Astrocyte (in vitro differentiated cells and primary cell): Measurements from ENCODE around the gene C22orf31. TPM values are rescaled to one million over a fixed set of nuclear protein-coding genes. Genes with fewer than 3 reads are reported as not detected.

ENCODE experiments used
- DNase-seq: peaks from one replicate; pipeline ENCODE4 v3.0.0-alpha.2; 2010; ENCODE audit warnings: low read depth
- FAIRE-seq: peaks from 2 replicates; lab custom pipeline; 2011; peaks lifted over from hg19 to GRCh38; lab: Jason Lieb, UNC
- H2AFZ ChIP-seq: 2 replicates; pipeline ENCODE4 v1.6.0; 2012; ENCODE audit warnings: low read depth, low read length, inconsistent platforms
- H3K27ac ChIP-seq: 2 replicates; pipeline ENCODE4 v1.5.1; 2011; ENCODE audit warnings: low read depth, low read length, inconsistent platforms
- H3K27me3 ChIP-seq: 2 replicates; pipeline ENCODE4 v1.6.0; 2011; ENCODE audit warnings: low read length, inconsistent platforms; ENCODE audit not compliant: insufficient read depth
- H3K36me3 ChIP-seq: 2 replicates; pipeline ENCODE4 v1.5.1; 2011; ENCODE audit warnings: low read length, inconsistent platforms; ENCODE audit not compliant: insufficient read depth
- H3K4me1 ChIP-seq: 2 replicates; pipeline ENCODE4 v1.5.1; 2011; ENCODE audit warnings: low read length, inconsistent platforms; ENCODE audit not compliant: insufficient read depth
- H3K4me2 ChIP-seq: 2 replicates; pipeline ENCODE4 v1.6.0; 2012; ENCODE audit warnings: low read length, inconsistent platforms
- H3K4me3 ChIP-seq: 2 replicates; pipeline ENCODE4 v1.5.1; 2011; ENCODE audit warnings: low read depth, mild to moderate bottlenecking, low read length, inconsistent platforms; ENCODE audit not compliant: insufficient read depth
- H3K79me2 ChIP-seq: 2 replicates; pipeline ENCODE4 v1.6.0; 2012; ENCODE audit warnings: mild to moderate bottlenecking, low read length, inconsistent platforms; ENCODE audit not compliant: insufficient read depth
- H3K9ac ChIP-seq: 2 replicates; pipeline ENCODE4 v1.6.0; 2012; ENCODE audit warnings: mild to moderate bottlenecking, low read length, inconsistent platforms
- H3K9me3 ChIP-seq: 2 replicates; pipeline ENCODE4 v1.5.1; 2012; ENCODE audit warnings: low read depth, mild to moderate bottlenecking, low read length, inconsistent platforms; ENCODE audit not compliant: insufficient read depth
- H4K20me1 ChIP-seq: 2 replicates; pipeline ENCODE4 v1.6.0; 2012; ENCODE audit warnings: low read length, inconsistent platforms; ENCODE audit not compliant: insufficient read depth
- H3K27ac Mint-ChIP-seq: one replicate; pipeline ENCODE4 v1.8.0; 2021; ENCODE audit warnings: mild to moderate bottlenecking, mixed read lengths; ENCODE audit not compliant: unreplicated experiment
- H3K27me3 Mint-ChIP-seq: one replicate; pipeline ENCODE4 v1.8.0; 2021; ENCODE audit warnings: low read depth, mixed read lengths; ENCODE audit not compliant: unreplicated experiment
- H3K36me3 Mint-ChIP-seq: one replicate; pipeline ENCODE4 v1.8.0; 2021; ENCODE audit warnings: low read depth, mixed read lengths; ENCODE audit not compliant: unreplicated experiment
- H3K4me1 Mint-ChIP-seq: one replicate; pipeline ENCODE4 v1.8.0; 2021; ENCODE audit warnings: low read depth, mixed read lengths; ENCODE audit not compliant: unreplicated experiment
- H3K4me3 Mint-ChIP-seq: one replicate; pipeline ENCODE4 v1.8.0; 2021; ENCODE audit warnings: mild to moderate bottlenecking, moderate library complexity, mixed read lengths; ENCODE audit not compliant: unreplicated experiment
- H3K9me3 Mint-ChIP-seq: one replicate; pipeline ENCODE4 v1.8.0; 2021; ENCODE audit warnings: mild to moderate bottlenecking, mixed read lengths; ENCODE audit not compliant: unreplicated experiment
- CTCF ChIP-seq: IDR thresholded peaks from 2 replicates; pipeline ENCODE4 v1.5.1; 2011; ENCODE audit warnings: low read depth, mild to moderate bottlenecking, inconsistent platforms, low read length, moderate library complexity; ENCODE audit not compliant: insufficient read depth
- EZH2 ChIP-seq: IDR thresholded peaks from 2 replicates; pipeline ENCODE4 v1.6.1; 2012; ENCODE audit warnings: mild to moderate bottlenecking, low read length, inconsistent platforms; ENCODE audit not compliant: insufficient read depth
- total RNA-seq: library from RNA; stranded (reverse); gene quantifications from 2 replicates; pipeline ENCODE4 v1.2.1, GENCODE V29; 2021

C22orf31 gene
- total RNA-seq, 1 donor from 2014 or later = not detected

- Histone ChIP-seq H3K9me3 (no peaks in the 10 kb centered on the region), H3K27ac (no peak overlapping the region), H3K4me1 (peaks cover 9% of the 10 kb centered on the region), H3K9ac (no peak overlapping the region), H3K4me2 (no peak overlapping the region), H3K4me3 (no peak overlapping the region), H3K36me3 (no peaks in the 10 kb centered on the region), H3K79me2 (no peaks in the 10 kb centered on the region), H3K27me3 (peaks cover 9% of the 10 kb centered on the region), H4K20me1 (no peaks in the 10 kb centered on the region), H2AFZ (no peak overlapping the region)
- TF ChIP-seq EZH2 (no peak), CTCF (no peak)
- no peak overlapping the region for H3K27ac Mint-ChIP-seq
- peaks cover 2% of the 10 kb centered on the region for H3K4me1 Mint-ChIP-seq
- H3K27me3 Mint-ChIP-seq = peaks cover 7% of the 10 kb centered on the region
- no peaks in the 10 kb centered on the region for H3K36me3 Mint-ChIP-seq
- DNase-seq (no peak), FAIRE-seq (no peak)
- no peaks in the 10 kb centered on the region for H3K9me3 Mint-ChIP-seq
- H3K4me3 Mint-ChIP-seq = no peak overlapping the region
These were observed 16.6 kb upstream of the C22orf31 start for GRCh38 chr22:29078036-29078868.

GRCh38 chr22:29074276-29074772, 12.7 kb upstream of the C22orf31 start:
- Mint-ChIP-seq H3K4me1 (peaks cover 2% of the 10 kb centered on the region), H3K9me3 (no peaks in the 10 kb centered on the region), H3K4me3 (peak overlapping the region; percentile 60), H3K27ac (no peak overlapping the region), H3K36me3 (no peaks in the 10 kb centered on the region), H3K27me3 (peaks cover 35% of the 10 kb centered on the region)
- peaks cover 14% of the 10 kb centered on the region for H3K4me1 ChIP-seq
- no peaks in the 10 kb centered on the region for H3K79me2 ChIP-seq
- FAIRE-seq (no peak), DNase-seq (no peak)
- H3K9me3 ChIP-seq = no peaks in the 10 kb centered on the region
- TF ChIP-seq EZH2 (no peak), CTCF (no peak)
- peak overlapping the region; percentile 83 for H2AFZ ChIP-seq
- no peaks in the 10 kb centered on the region for H4K20me1 ChIP-seq
- H3K27me3 ChIP-seq = peaks cover 25% of the 10 kb centered on the region
- no peak overlapping the region for H3K27ac ChIP-seq
- peak overlapping the region; percentile 88 for H3K4me2 ChIP-seq
- H3K4me3 ChIP-seq = no peak overlapping the region
- H3K36me3 ChIP-seq = no peaks in the 10 kb centered on the region
- H3K9ac ChIP-seq = no peak overlapping the region
